Keratinocyte (primary cell): ENCODE measurements around the gene NUDT13. TPM values are rescaled to one million over a fixed set of nuclear protein-coding genes. Genes with fewer than 3 reads are reported as not detected.

Experiments
- DNase-seq: peaks from one replicate; pipeline ENCODE4 v3.0.0-alpha.2; 2011; ENCODE audit warnings: low read depth, missing footprints, low spot score
- FAIRE-seq: peaks from 2 replicates; lab custom pipeline; 2011; peaks lifted over from hg19 to GRCh38; lab: Jason Lieb, UNC
- H2AFZ ChIP-seq: 2 replicates; pipeline ENCODE4 v1.6.0; 2012; ENCODE audit warnings: low read length, control low read depth, inconsistent platforms; ENCODE audit not compliant: control insufficient read depth
- H3K27ac ChIP-seq: 2 replicates; pipeline ENCODE4 v1.5.1; 2011; ENCODE audit warnings: low read length; ENCODE audit not compliant: control insufficient read depth, insufficient read depth
- H3K27me3 ChIP-seq: 3 replicates; pipeline ENCODE4 v1.6.0; 2011; ENCODE audit warnings: low read length; ENCODE audit not compliant: control insufficient read depth, insufficient read depth; ENCODE audit errors: extremely low read depth
- H3K36me3 ChIP-seq, 2 experiments: 2 replicates in 1 of 2; 3 replicates in 1 of 2; pipeline ENCODE4 v1.5.1; 2011; ENCODE audit warnings: low read length in 2 of 2, mild to moderate bottlenecking in 1 of 2; ENCODE audit not compliant: control insufficient read depth in 2 of 2, insufficient read depth in 2 of 2; ENCODE audit errors: extremely low read depth in 1 of 2
- H3K4me1 ChIP-seq: 3 replicates; pipeline ENCODE4 v1.5.1; 2011; ENCODE audit warnings: low read length; ENCODE audit not compliant: control insufficient read depth, insufficient read depth; ENCODE audit errors: extremely low read depth
- H3K4me2 ChIP-seq: 3 replicates; pipeline ENCODE4 v1.6.0; 2011; ENCODE audit warnings: low read depth, low read length; ENCODE audit not compliant: control insufficient read depth, insufficient read depth; ENCODE audit errors: extremely low read depth
- H3K4me3 ChIP-seq, 3 experiments: fragments of 200-600 bp in 1 of 3; sonication (generic) in 1 of 3; 2 replicates in 2 of 3; 3 replicates in 1 of 3; pipeline ENCODE4 v1.5.1; 2011 to 2016; ENCODE audit warnings: low read length in 3 of 3, mild to moderate bottlenecking in 3 of 3, control low read depth in 2 of 3, inconsistent platforms in 1 of 3, low read depth in 1 of 3, mixed read lengths in 1 of 3, mixed run types in 1 of 3, moderate library complexity in 1 of 3; ENCODE audit not compliant: control insufficient read depth in 2 of 3, insufficient read depth in 2 of 3; ENCODE audit errors: extremely low read depth in 1 of 3
- H3K79me2 ChIP-seq: 2 replicates; pipeline ENCODE4 v1.6.0; 2012; ENCODE audit warnings: low read length; ENCODE audit not compliant: control insufficient read depth, insufficient read depth
- H3K9ac ChIP-seq: 3 replicates; pipeline ENCODE4 v1.6.0; 2011; ENCODE audit warnings: low read length; ENCODE audit not compliant: control insufficient read depth, insufficient read depth; ENCODE audit errors: extremely low read depth
- H3K9me1 ChIP-seq: 3 replicates; pipeline ENCODE4 v1.6.0; 2011; ENCODE audit warnings: low read length; ENCODE audit not compliant: control insufficient read depth, insufficient read depth; ENCODE audit errors: extremely low read depth
- H3K9me3 ChIP-seq: 2 replicates; pipeline ENCODE4 v1.5.1; 2012; ENCODE audit warnings: low read depth, low read length; ENCODE audit not compliant: control insufficient read depth
- H4K20me1 ChIP-seq: 3 replicates; pipeline ENCODE4 v1.6.0; 2011; ENCODE audit warnings: low read length; ENCODE audit not compliant: control insufficient read depth, insufficient read depth; ENCODE audit errors: extremely low read depth
- EZH2 ChIP-seq: IDR thresholded peaks from one replicate; pipeline ENCODE4 v1.6.1; 2012; ENCODE audit warnings: inconsistent platforms, mild to moderate bottlenecking, low read length, moderate library complexity
- dilution Hi-C: fragments of 300-500 bp; cut with MboI; formaldehyde crosslinking; loops from one replicate; pipeline ENCODE4 v1.7.0; 2020; ENCODE audit warnings: low sequenced_read_pairs; ENCODE audit not compliant: extremely low pct_ligation_motif_present
- polyA plus RNA-seq, 5 experiments: library from polyadenylated mRNA; depleted of rRNA in 3 of 5; stranded (reverse) in 3 of 5; stranded (forward) in 1 of 5; unstranded in 1 of 5; fragments of >200 nt; gene quantifications; 1 replicate in 1 of 5; 2 replicates in 3 of 5; 3 replicates in 1 of 5; pipeline versions ENCODE4 v1.2.1 to v1.2.3, GENCODE V29; 2011 to 2012; ENCODE audit warnings: missing spikeins in 2 of 5, low read depth in 1 of 5, low replicate concordance in 1 of 5
- TF ChIP-seq, protein P1 (sequence below), 3 experiments: IDR thresholded peaks in 1 of 3; conservative IDR thresholded peaks in 1 of 3; optimal IDR thresholded peaks in 1 of 3; 2 replicates in 2 of 3; 3 replicates in 1 of 3; pipeline versions ENCODE3 to v1.5.1; 2011; ENCODE audit warnings: low read length in 3 of 3, mild to moderate bottlenecking in 3 of 3, moderate library complexity in 2 of 3, control low read depth in 1 of 3, inconsistent platforms in 1 of 3; ENCODE audit not compliant: insufficient read depth in 2 of 3; ENCODE audit errors: extremely low read depth in 1 of 3

NUDT13 gene
- polyA plus RNA-seq, 1 donor (not counting 4 experiments of a cell fraction or from before 2014, with no cell fraction given) = 2.4 TPM

DNA sequence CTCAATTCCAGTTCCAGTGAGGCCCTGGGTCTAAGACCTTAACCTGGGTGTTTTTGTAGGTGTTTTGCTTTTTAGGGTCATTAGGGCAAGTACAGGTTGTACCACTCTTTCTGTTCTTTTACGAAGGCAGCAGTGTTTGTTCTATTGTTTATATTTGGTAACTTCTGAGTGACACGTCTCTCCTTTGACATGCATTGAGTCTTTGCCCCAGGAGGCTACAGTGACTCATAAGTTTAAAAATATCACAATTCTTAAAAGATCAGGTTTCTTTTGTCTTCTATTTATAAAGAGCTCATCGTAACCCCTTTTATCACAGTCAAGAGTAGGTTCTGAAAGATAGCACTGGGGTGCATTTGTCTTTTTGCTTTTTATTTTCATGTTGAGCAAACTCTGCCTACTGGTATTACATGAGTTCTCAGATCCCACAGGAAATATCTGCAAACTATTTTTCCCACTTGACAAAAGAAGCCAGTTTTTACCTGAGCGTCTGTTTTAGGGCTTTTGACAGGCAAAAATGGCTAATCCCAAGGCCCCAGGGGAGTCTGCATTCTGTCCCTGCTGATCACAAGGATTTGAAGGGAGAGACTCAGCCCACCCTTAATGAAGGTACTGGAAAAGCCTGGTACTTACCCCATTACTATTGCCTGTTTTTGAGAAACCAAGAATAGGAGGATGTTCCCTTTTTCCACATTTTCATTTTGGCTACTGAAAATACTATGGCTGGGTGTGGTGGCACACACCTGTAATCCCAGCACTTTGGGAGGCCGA lies 7.9 kb downstream of the NUDT13 start:
- dilution Hi-C loops = no loop called here
- H2AFZ ChIP-seq = no peak overlapping the region
- H3K27ac ChIP-seq = peak overlapping the region; percentile 9

DNA sequence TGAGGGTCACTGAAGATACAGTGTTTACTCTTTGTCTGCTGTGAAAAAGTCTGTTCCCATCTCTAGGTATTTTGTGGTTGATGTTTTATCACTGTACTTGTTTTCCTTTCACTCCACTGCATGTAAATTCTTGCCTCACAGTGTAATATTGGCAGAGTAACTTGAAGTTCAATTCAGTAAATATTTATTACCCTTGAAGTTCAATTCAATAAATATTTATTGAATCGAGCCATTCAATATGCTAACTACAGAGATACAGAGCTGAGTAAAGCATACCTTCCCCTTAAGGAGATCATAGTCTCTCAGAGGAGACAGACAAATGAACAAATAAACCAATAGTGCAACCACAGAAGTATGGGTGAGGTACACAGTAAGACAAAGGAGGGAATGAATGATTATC lies 9.2 kb downstream of the NUDT13 start:
- DNase-seq (no peak), FAIRE-seq (no peak)
- no peak overlapping the region for H3K4me2 ChIP-seq
- peaks cover 1 to 3% of the 10 kb centered on the region in 2 experiments for H3K36me3 ChIP-seq
- no peak overlapping the region for H2AFZ ChIP-seq
- H3K4me3 ChIP-seq = no peak overlapping the region
- no peaks in the 10 kb centered on the region for H4K20me1 ChIP-seq
- H3K79me2 ChIP-seq = no peaks in the 10 kb centered on the region
- TF ChIP-seq EZH2 = no peak
- TF ChIP-seq, protein P1, sequence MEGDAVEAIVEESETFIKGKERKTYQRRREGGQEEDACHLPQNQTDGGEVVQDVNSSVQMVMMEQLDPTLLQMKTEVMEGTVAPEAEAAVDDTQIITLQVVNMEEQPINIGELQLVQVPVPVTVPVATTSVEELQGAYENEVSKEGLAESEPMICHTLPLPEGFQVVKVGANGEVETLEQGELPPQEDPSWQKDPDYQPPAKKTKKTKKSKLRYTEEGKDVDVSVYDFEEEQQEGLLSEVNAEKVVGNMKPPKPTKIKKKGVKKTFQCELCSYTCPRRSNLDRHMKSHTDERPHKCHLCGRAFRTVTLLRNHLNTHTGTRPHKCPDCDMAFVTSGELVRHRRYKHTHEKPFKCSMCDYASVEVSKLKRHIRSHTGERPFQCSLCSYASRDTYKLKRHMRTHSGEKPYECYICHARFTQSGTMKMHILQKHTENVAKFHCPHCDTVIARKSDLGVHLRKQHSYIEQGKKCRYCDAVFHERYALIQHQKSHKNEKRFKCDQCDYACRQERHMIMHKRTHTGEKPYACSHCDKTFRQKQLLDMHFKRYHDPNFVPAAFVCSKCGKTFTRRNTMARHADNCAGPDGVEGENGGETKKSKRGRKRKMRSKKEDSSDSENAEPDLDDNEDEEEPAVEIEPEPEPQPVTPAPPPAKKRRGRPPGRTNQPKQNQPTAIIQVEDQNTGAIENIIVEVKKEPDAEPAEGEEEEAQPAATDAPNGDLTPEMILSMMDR (optimal IDR thresholded peaks at IDR 0.05 in 1 of 3, IDR thresholded peaks at IDR 0.05 in 1 of 3, conservative IDR thresholded peaks at IDR 0.05 in 1 of 3; ENCODE audit: extremely low read depth in 1 of 3, insufficient read depth in 2 of 3, low read length in 3 of 3) = no peak
- H3K27me3 ChIP-seq = no peaks in the 10 kb centered on the region
- dilution Hi-C loops = no loop called here
- H3K9me1 ChIP-seq = no peaks in the 10 kb centered on the region
- peaks cover 11% of the 10 kb centered on the region for H3K4me1 ChIP-seq
- H3K27ac ChIP-seq = no peak overlapping the region
- no peak overlapping the region for H3K9ac ChIP-seq
- no peaks in the 10 kb centered on the region for H3K9me3 ChIP-seq

More for the DNA sequence above, 7.9 kb downstream of the NUDT13 start:
- peaks cover 0 to 1% of the 10 kb centered on the region in 2 experiments for H3K36me3 ChIP-seq
- H3K79me2 ChIP-seq = no peaks in the 10 kb centered on the region
- no peaks in the 10 kb centered on the region for H3K9me3 ChIP-seq
- TF ChIP-seq EZH2 = no peak
- H3K9me1 ChIP-seq = no peaks in the 10 kb centered on the region
- peak; percentile 55 for FAIRE-seq
- no peaks in the 10 kb centered on the region for H3K27me3 ChIP-seq
- H4K20me1 ChIP-seq = no peaks in the 10 kb centered on the region
- peaks cover 11% of the 10 kb centered on the region for H3K4me1 ChIP-seq
- no peak for DNase-seq
- no peak overlapping the region for H3K4me3 ChIP-seq
- peak overlapping the region; percentile 28 for H3K9ac ChIP-seq
- peak overlapping the region; percentile 11 for H3K4me2 ChIP-seq
